ENCODE data around the gene GPI. TPM values are rescaled to one million over a fixed set of nuclear protein-coding genes. Genes with fewer than 3 reads are reported as not detected.

Gene GPI
- total and polyA plus RNA-seq, 9 of the 15 experiments (the other 6 are each of a cell fraction or from before 2014, with no cell fraction given) = 88.3 to 358 (median 122) TPM

DNA sequence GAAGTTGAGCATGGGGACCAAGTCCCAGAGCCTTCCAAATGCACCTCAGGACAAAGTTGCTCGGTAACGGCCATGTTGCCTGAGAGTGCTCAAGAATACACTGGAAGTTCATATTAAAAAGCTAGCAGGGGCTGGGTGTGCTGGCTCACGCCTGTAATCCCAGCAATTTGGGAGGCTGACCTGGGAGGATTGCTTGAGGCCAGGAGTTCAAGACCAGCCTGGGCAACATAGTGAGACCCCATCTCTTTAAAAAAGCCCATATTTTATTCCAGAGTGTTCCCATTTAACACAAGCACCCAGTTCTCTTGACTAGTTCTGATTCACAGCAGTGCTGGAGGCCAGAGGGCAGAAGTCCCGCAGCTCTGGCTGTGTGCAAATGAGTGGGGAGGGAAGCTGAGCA lies 8.1 kb upstream of the GPI start:
- ATAC-seq = no peak
- TF ChIP-seq ZNF121 (CRISPR knock-in tag; conservative IDR thresholded peaks at IDR 0.05) (peak; percentile 46; the same call in 1 of the 2 replicates), ZNF668 (CRISPR knock-in tag; IDR thresholded peaks at IDR 0.05) (no peak), RBM25 (IDR thresholded peaks at IDR 0.05; ENCODE audit: low read depth, low read length, severe bottlenecking) (peak; percentile 11), DMBX1 (CRISPR knock-in tag; IDR thresholded peaks at IDR 0.05; ENCODE audit: borderline replicate concordance) (no peak)
- ChIA-PET CTCF (ENCODE audit: low intra/inter-chr PET ratio) (no interaction called here), POLR2A (no interaction called here)
- intact Hi-C loops (cut with micrococcal nuclease) (loop anchor here (10.0 kb wide), 1 partner anchor 148 kb away; no protein-coding TSS in a partner anchor), in situ Hi-C loops (cut with MboI) (no loop called here)
- no peak overlapping the region for H2AFZ ChIP-seq (ENCODE audit: low read depth, low read length)
- no peaks in the 10 kb centered on the region; the same call in 1 of the 3 replicates for H3K79me2 ChIP-seq (ENCODE audit: control insufficient read depth, insufficient read depth, low read length)
- peaks cover 26 to 30% of the 10 kb centered on the region in 2 experiments for H3K4me1 ChIP-seq (replicated peaks in 1 of 2; ENCODE audit: control insufficient read depth in 2 of 2, insufficient read depth in 2 of 2, low read length in 2 of 2)
- H3K27ac ChIP-seq (ENCODE audit: extremely low read depth, low read depth, low read length) = no peak overlapping the region
- WGBS (ENCODE audit: insufficient coverage, low coverage, missing lambda C conversion rate) = 88% methylated on average over 4 of the region's 4 CpGs
- H3K9me1 ChIP-seq (ENCODE audit: control insufficient read depth, insufficient read depth, low read length) = peaks cover 3% of the 10 kb centered on the region
- DNase-seq (ENCODE audit: extremely low read depth in 1 of 4, low spot score in 3 of 4) = no peak
- no peaks in the 10 kb centered on the region for H3K9me3 ChIP-seq (replicated peaks; ENCODE audit: control insufficient read depth, insufficient read depth, low read depth, low read length)
- no peak overlapping the region for H3K4me2 ChIP-seq (ENCODE audit: insufficient read depth, low read length)
- H3K9ac ChIP-seq (ENCODE audit: insufficient read depth in 1 of 2, low read depth in 2 of 2, low read length in 2 of 2) = no peak overlapping the region
- BruUV-seq (replicated peaks) = no TSS peak
- no peak overlapping the region for H3K4me3 ChIP-seq
- FAIRE-seq = no peak
- peaks cover 15% of the 10 kb centered on the region; the same call in 2 of the 3 replicates for H3K36me3 ChIP-seq (ENCODE audit: control insufficient read depth, insufficient read depth, low read length)
- H4K20me1 ChIP-seq (replicated peaks; ENCODE audit: control insufficient read depth, insufficient read depth, low read length) = no peaks in the 10 kb centered on the region
- H3K27me3 ChIP-seq (ENCODE audit: control insufficient read depth in 2 of 2, insufficient read depth in 2 of 2, low read length in 2 of 2) = no peaks in the 10 kb centered on the region

DNA sequence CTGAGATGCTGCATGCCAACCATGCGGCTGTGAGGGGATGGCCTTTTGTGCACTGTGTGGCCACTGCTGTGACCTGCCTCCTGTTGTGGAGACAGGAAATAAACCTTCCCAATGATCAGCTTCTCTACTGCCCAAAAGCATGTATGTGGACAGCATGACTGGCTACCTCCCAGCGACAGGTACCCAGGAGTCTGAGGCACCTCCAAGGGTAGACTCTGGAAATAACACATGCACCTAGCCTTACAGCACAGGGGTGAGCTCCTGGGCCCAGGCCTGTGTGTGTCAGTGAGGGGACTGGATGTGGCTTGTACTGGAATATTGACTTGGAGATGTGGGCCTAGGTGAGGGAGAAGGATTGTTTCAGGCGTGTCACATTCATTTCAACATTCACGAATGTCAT lies 7.6 kb upstream of the GPI start:
- no peak for ATAC-seq
- peaks cover 3% of the 10 kb centered on the region for H3K9me1 ChIP-seq (ENCODE audit: control insufficient read depth, insufficient read depth, low read length)
- peak overlapping the region; percentile 15; the same call in 1 of the 2 replicates for H3K4me2 ChIP-seq (ENCODE audit: insufficient read depth, low read length)
- peak overlapping the region in 1 of 2 experiments; percentile 37; a peak in 1 of 4 replicates for H3K9ac ChIP-seq (ENCODE audit: insufficient read depth in 1 of 2, low read depth in 2 of 2, low read length in 2 of 2)
- BruUV-seq (replicated peaks) = no TSS peak
- no peaks in the 10 kb centered on the region for H3K9me3 ChIP-seq (replicated peaks; ENCODE audit: control insufficient read depth, insufficient read depth, low read depth, low read length)
- peak overlapping the region; percentile 14; the same call in 1 of the 2 replicates for H2AFZ ChIP-seq (ENCODE audit: low read depth, low read length)
- no peaks in the 10 kb centered on the region for H3K27me3 ChIP-seq (ENCODE audit: control insufficient read depth in 2 of 2, insufficient read depth in 2 of 2, low read length in 2 of 2)
- peaks cover 26 to 33% of the 10 kb centered on the region in 2 experiments for H3K4me1 ChIP-seq (replicated peaks in 1 of 2; ENCODE audit: control insufficient read depth in 2 of 2, insufficient read depth in 2 of 2, low read length in 2 of 2)
- no peak for DNase-seq (ENCODE audit: extremely low read depth in 1 of 4, low spot score in 3 of 4)
- FAIRE-seq = no peak
- H4K20me1 ChIP-seq (replicated peaks; ENCODE audit: control insufficient read depth, insufficient read depth, low read length) = no peaks in the 10 kb centered on the region
- in situ Hi-C loops (cut with MboI) = no loop called here
- intact Hi-C loops (cut with micrococcal nuclease) = loop anchor here (10.0 kb wide), 1 partner anchor 147 kb away; no protein-coding TSS in a partner anchor
- WGBS (ENCODE audit: insufficient coverage, low coverage, missing lambda C conversion rate) = 92% methylated on average over 4 of the region's 4 CpGs
- no peak overlapping the region for H3K4me3 ChIP-seq
- CTCF ChIA-PET (ENCODE audit: low intra/inter-chr PET ratio) = no interaction called here
- no peaks in the 10 kb centered on the region; the same call in 1 of the 3 replicates for H3K79me2 ChIP-seq (ENCODE audit: control insufficient read depth, insufficient read depth, low read length)
- POLR2A ChIA-PET = interaction anchor here (0.5 kb wide), 1 partner anchor 83 kb away, joined by 3 read pairs; no protein-coding TSS in a partner anchor
- no peak overlapping the region; the same call in 1 of the 3 replicates for H3K27ac ChIP-seq (ENCODE audit: extremely low read depth, low read depth, low read length)
- peaks cover 15% of the 10 kb centered on the region; the same call in 2 of the 3 replicates for H3K36me3 ChIP-seq (ENCODE audit: control insufficient read depth, insufficient read depth, low read length)
- TF ChIP-seq, protein P1, sequence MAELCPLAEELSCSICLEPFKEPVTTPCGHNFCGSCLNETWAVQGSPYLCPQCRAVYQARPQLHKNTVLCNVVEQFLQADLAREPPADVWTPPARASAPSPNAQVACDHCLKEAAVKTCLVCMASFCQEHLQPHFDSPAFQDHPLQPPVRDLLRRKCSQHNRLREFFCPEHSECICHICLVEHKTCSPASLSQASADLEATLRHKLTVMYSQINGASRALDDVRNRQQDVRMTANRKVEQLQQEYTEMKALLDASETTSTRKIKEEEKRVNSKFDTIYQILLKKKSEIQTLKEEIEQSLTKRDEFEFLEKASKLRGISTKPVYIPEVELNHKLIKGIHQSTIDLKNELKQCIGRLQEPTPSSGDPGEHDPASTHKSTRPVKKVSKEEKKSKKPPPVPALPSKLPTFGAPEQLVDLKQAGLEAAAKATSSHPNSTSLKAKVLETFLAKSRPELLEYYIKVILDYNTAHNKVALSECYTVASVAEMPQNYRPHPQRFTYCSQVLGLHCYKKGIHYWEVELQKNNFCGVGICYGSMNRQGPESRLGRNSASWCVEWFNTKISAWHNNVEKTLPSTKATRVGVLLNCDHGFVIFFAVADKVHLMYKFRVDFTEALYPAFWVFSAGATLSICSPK (IDR thresholded peaks at IDR 0.05; ENCODE audit: borderline replicate concordance) = no peak
- TF ChIP-seq SRSF1 (IDR thresholded peaks at IDR 0.05; ENCODE audit: low read depth, low read length) = no peak
- no peak for TF ChIP-seq SLC30A9 (CRISPR knock-in tag; IDR thresholded peaks at IDR 0.05)
- no peak for TF ChIP-seq SIRT6 (IDR thresholded peaks at IDR 0.05; ENCODE audit: low read depth, low read length)
- no peak for TF ChIP-seq ZNF232 (CRISPR knock-in tag; IDR thresholded peaks at IDR 0.05)
- TF ChIP-seq, protein P2, sequence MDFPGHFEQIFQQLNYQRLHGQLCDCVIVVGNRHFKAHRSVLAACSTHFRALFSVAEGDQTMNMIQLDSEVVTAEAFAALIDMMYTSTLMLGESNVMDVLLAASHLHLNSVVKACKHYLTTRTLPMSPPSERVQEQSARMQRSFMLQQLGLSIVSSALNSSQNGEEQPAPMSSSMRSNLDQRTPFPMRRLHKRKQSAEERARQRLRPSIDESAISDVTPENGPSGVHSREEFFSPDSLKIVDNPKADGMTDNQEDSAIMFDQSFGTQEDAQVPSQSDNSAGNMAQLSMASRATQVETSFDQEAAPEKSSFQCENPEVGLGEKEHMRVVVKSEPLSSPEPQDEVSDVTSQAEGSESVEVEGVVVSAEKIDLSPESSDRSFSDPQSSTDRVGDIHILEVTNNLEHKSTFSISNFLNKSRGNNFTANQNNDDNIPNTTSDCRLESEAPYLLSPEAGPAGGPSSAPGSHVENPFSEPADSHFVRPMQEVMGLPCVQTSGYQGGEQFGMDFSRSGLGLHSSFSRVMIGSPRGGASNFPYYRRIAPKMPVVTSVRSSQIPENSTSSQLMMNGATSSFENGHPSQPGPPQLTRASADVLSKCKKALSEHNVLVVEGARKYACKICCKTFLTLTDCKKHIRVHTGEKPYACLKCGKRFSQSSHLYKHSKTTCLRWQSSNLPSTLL (IDR thresholded peaks at IDR 0.05) = no peak
- no peak for TF ChIP-seq POLR3G (IDR thresholded peaks at IDR 0.05; ENCODE audit: extremely low read depth, insufficient read length, insufficient replicate concordance)
- TF ChIP-seq GATAD2B (IDR thresholded peaks at IDR 0.05; ENCODE audit: borderline replicate concordance) = no peak
- TF ChIP-seq BHLHE40 (IDR thresholded peaks at IDR 0.05; ENCODE audit: low read length) = no peak

Data from K562 (cell line).